Caco-2 (cell line): ENCODE results near the gene DNAJC21. TPM values are rescaled to one million over a fixed set of nuclear protein-coding genes. Genes with fewer than 3 reads are reported as not detected.
A peak's percentile ranks its signal among the peaks of the same experiment; 100 is the strongest.

Experiments used
- Bru-seq: library from RNA; stranded (reverse); fragments of 400-500 nt; gene quantifications from one replicate; lab custom pipeline; 2021; lab: Mats Ljungman, UMichigan
- BruChase-seq, 2 experiments: library from RNA; stranded (reverse); fragments of 400-500 nt; gene quantifications; one replicate each; lab custom pipeline; 2021; lab: Mats Ljungman, UMichigan
- BruUV-seq: library from RNA; stranded (reverse); fragments of 400-500 nt; replicated peaks from 2 replicates; lab custom pipeline; 2021; lab: Mats Ljungman, UMichigan
- CTCF ChIA-PET: fragments of 300-600 bp; sonication (Branson Sonifier 250); formaldehyde crosslinking; loops from one replicate; lab custom pipeline; 2022; ENCODE audit warnings: antibody characterized with exemption; lab: Charles Lee
- POLR2A ChIA-PET: fragments of 300-600 bp; sonication (Branson Sonifier 250); formaldehyde crosslinking; loops from one replicate; lab custom pipeline; 2022; ENCODE audit warnings: antibody characterized with exemption; lab: Charles Lee
- DNase-seq, 2 experiments: peaks; one replicate each; pipeline versions ENCODE4 v3.0.0 to v3.0.0-alpha.2; 2020 to 2022
- H3K27me3 ChIP-seq: replicated peaks from 2 replicates; pipeline ENCODE4 v1.6.0; 2011; ENCODE audit warnings: low read length; ENCODE audit not compliant: control insufficient read depth, insufficient read depth
- H3K36me3 ChIP-seq: 2 replicates; pipeline ENCODE4 v1.5.1; 2011; ENCODE audit warnings: low read length; ENCODE audit not compliant: control insufficient read depth, insufficient read depth
- H3K4me1 ChIP-seq: fragments of 250-450 bp; sonication (Bioruptor Pico); 2 replicates; pipeline ENCODE4 v1.5.1; 2020; ENCODE audit warnings: mild to moderate bottlenecking
- H3K4me3 ChIP-seq: 2 replicates; pipeline ENCODE4 v1.5.1; 2011; ENCODE audit warnings: low read depth, mild to moderate bottlenecking, control low read depth, low read length
- H3K9me3 ChIP-seq: fragments of 250-450 bp; sonication (Bioruptor Pico); 2 replicates; pipeline ENCODE4 v1.5.1; 2020; ENCODE audit warnings: mild to moderate bottlenecking, moderate library complexity
- H3K27ac Mint-ChIP-seq: one replicate; pipeline ENCODE4 v1.8.0; 2022; ENCODE audit warnings: mixed read lengths; ENCODE audit not compliant: unreplicated experiment
- H3K27me3 Mint-ChIP-seq: one replicate; pipeline ENCODE4 v1.8.0; 2022; ENCODE audit warnings: mixed read lengths; ENCODE audit not compliant: insufficient read depth, unreplicated experiment
- H3K36me3 Mint-ChIP-seq: one replicate; pipeline ENCODE4 v1.8.0; 2022; ENCODE audit warnings: mild to moderate bottlenecking, mixed read lengths; ENCODE audit not compliant: insufficient read depth, unreplicated experiment
- H3K4me1 Mint-ChIP-seq: one replicate; pipeline ENCODE4 v1.8.0; 2022; ENCODE audit warnings: low read depth, mixed read lengths; ENCODE audit not compliant: unreplicated experiment
- H3K4me3 Mint-ChIP-seq: one replicate; pipeline ENCODE4 v1.8.0; 2022; ENCODE audit warnings: mild to moderate bottlenecking, moderate library complexity, mixed read lengths; ENCODE audit not compliant: unreplicated experiment
- H3K9me3 Mint-ChIP-seq: one replicate; pipeline ENCODE4 v1.8.0; 2022; ENCODE audit warnings: mixed read lengths; ENCODE audit not compliant: unreplicated experiment
- CTCF ChIP-seq, 2 experiments: fragments of 200-600 bp in 1 of 2; IDR thresholded peaks; 1 replicate in 1 of 2; 2 replicates in 1 of 2; pipeline versions ENCODE4 v1.5.1 to v1.8.0; 2011 to 2022; ENCODE audit warnings: antibody characterized with exemption in 1 of 2, control low read depth in 1 of 2, inconsistent platforms in 1 of 2, low read depth in 1 of 2, low read length in 1 of 2, mild to moderate bottlenecking in 1 of 2, moderate library complexity in 1 of 2; ENCODE audit not compliant: insufficient read depth in 1 of 2, severe bottlenecking in 1 of 2, unreplicated experiment in 1 of 2
- intact Hi-C: fragments of 100-400 bp; cut with micrococcal nuclease; formaldehyde crosslinking; loops from one replicate; pipeline ENCODE4 v1.10.0; 2022; ENCODE audit not compliant: unreplicated experiment
- long read RNA-seq: library from polyadenylated mRNA; stranded (forward); transcript quantifications from one replicate; pipeline ENCODE4 v2.0.0, GENCODE V29; 2022
- total RNA-seq: library from RNA; stranded (reverse); gene quantifications from 2 replicates; pipeline ENCODE4 v1.2.3, GENCODE V29; 2022

Gene DNAJC21
- total RNA-seq = 62.3 and 66.0 TPM in 2 replicates
- Bru-seq, nascent RNA = percentile 89 among the genes with signal in this experiment
- BruChase-seq, experiment 1, labeled RNA remaining after a 2-hour chase = percentile 89 among the genes with signal in this experiment
- BruChase-seq, experiment 2, labeled RNA remaining after a 6-hour chase = percentile 94 among the genes with signal in this experiment
- long read RNA-seq, full-length matches to known transcripts = 78 of 93 reads
- long read RNA-seq, partial matches to known transcripts = 4 of 93 reads
- long read RNA-seq, other reads (novel, unspliced or antisense) = 11 of 93 reads

- no TSS peak for BruUV-seq
- H3K9me3 Mint-ChIP-seq = no peaks in the 10 kb centered on the region
- peaks cover 54% of the 10 kb centered on the region for H3K36me3 Mint-ChIP-seq
These were observed at the start of gene DNAJC21 for GRCh38 chr5:34929134-34929719. TSS of gene DNAJC21 (plus strand) at chr5:34929559. CDS start at chr5:34929820, 261 bp downstream.

GRCh38 chr5:34881246-34881645 lies 48.1 kb upstream of the DNAJC21 start:
- BruUV-seq = no TSS peak
- H3K4me3 Mint-ChIP-seq = no peak overlapping the region
- H3K36me3 Mint-ChIP-seq = no peaks in the 10 kb centered on the region
- H3K36me3 ChIP-seq = no peaks in the 10 kb centered on the region
- no peak overlapping the region for H3K27ac Mint-ChIP-seq
- H3K4me3 ChIP-seq = no peak overlapping the region
- TF ChIP-seq CTCF (IDR thresholded peaks at IDR 0.05; ENCODE audit: insufficient read depth in 1 of 2, low read depth in 1 of 2, low read length in 1 of 2, severe bottlenecking in 1 of 2, unreplicated experiment in 1 of 2) = no peak
- H3K9me3 ChIP-seq = no peaks in the 10 kb centered on the region; the same call in 1 of the 2 replicates
- ChIA-PET POLR2A (no interaction called here), CTCF (no interaction called here)
- intact Hi-C loops = no loop called here
- no peaks in the 10 kb centered on the region for H3K4me1 Mint-ChIP-seq
- no peaks in the 10 kb centered on the region for H3K27me3 ChIP-seq
- H3K4me1 ChIP-seq = no peaks in the 10 kb centered on the region
- H3K9me3 Mint-ChIP-seq = no peaks in the 10 kb centered on the region
- DNase-seq = no peak
- no peaks in the 10 kb centered on the region for H3K27me3 Mint-ChIP-seq

More at GRCh38 chr5:34929134-34929719, at the start of gene DNAJC21:
- CTCF ChIA-PET = interaction anchor here (0.5 to 2.2 kb wide), 7 partner anchors 10 to 464 kb away, joined by 3 to 31 read pairs (median 3); partner anchors contain the start of genes BRIX1 and RAD1
- Histone ChIP-seq H3K36me3 (0 out of 2 replicates have a peak, but pooled peaks cover 1% of the 10 kb centered on the region), H3K4me3 (peak within 1 kb of the TSS; percentile 99), H3K27me3 (no peaks in the 10 kb centered on the region), H3K4me1 (peaks cover 17% of the 10 kb centered on the region; the same call in 1 of the 2 replicates), H3K9me3 (no peaks in the 10 kb centered on the region)
- Mint-ChIP-seq H3K4me1 (peaks cover 15% of the 10 kb centered on the region), H3K27ac (peak within 1 kb of the TSS; percentile 23), H3K4me3 (peak within 1 kb of the TSS; percentile 70), H3K27me3 (no peaks in the 10 kb centered on the region)
- intact Hi-C loops = loop anchor here (2.0 kb wide), 1 partner anchor 14 kb away; the partner anchor contains the start of genes BRIX1 and RAD1
- peak; percentile 98 for DNase-seq
- no peak for TF ChIP-seq CTCF (IDR thresholded peaks at IDR 0.05; ENCODE audit: insufficient read depth in 1 of 2, low read depth in 1 of 2, low read length in 1 of 2, severe bottlenecking in 1 of 2, unreplicated experiment in 1 of 2)
- POLR2A ChIA-PET = interaction anchor here (0.6 to 1.8 kb wide), 8 partner anchors 12 to 425 kb away, joined by 3 to 60 read pairs (median 4); partner anchors contain the start of genes BRIX1, RAD1 and TTC23L

- ChIA-PET CTCF (interaction anchor here (0.6 kb wide), 1 partner anchor 58 kb away, joined by 4 read pairs; no protein-coding TSS in a partner anchor), POLR2A (no interaction called here)
- Histone ChIP-seq H3K36me3 (no peaks in the 10 kb centered on the region), H3K4me3 (no peak overlapping the region), H3K9me3 (no peaks in the 10 kb centered on the region), H3K27me3 (no peaks in the 10 kb centered on the region), H3K4me1 (no peaks in the 10 kb centered on the region)
- no peak overlapping the region for H3K4me3 Mint-ChIP-seq
- no peaks in the 10 kb centered on the region for H3K36me3 Mint-ChIP-seq
- intact Hi-C loops = no loop called here
- H3K9me3 Mint-ChIP-seq = no peaks in the 10 kb centered on the region
- no TSS peak for BruUV-seq
- H3K4me1 Mint-ChIP-seq = no peaks in the 10 kb centered on the region
- no peak for DNase-seq
- no peak overlapping the region for H3K27ac Mint-ChIP-seq
- TF ChIP-seq CTCF (IDR thresholded peaks at IDR 0.05; ENCODE audit: insufficient read depth in 1 of 2, low read depth in 1 of 2, low read length in 1 of 2, severe bottlenecking in 1 of 2, unreplicated experiment in 1 of 2) = no peak
- no peaks in the 10 kb centered on the region for H3K27me3 Mint-ChIP-seq
These were observed 42.8 kb upstream of the DNAJC21 start for GRCh38 chr5:34886392-34887119.
